Gastroesophageal sphincter (tissue), 4 donors: Measurements from ENCODE around the gene PSME2. TPM values are rescaled to one million over a fixed set of nuclear protein-coding genes. Genes with fewer than 3 reads are reported as not detected.
A peak's percentile ranks its signal among the peaks of the same experiment; 100 is the strongest.

Source experiments
- ATAC-seq: fragments of 150-250 bp; one replicate; pipeline ENCODE4 v1.9.1; 2016; ENCODE audit warnings: mild to moderate bottlenecking, moderate library complexity
- H3K27ac ChIP-seq, 4 donors: fragments of 200-600 bp; sonication (generic) in 3 of 4; 1 replicate in 3 of 4; 2 replicates in 1 of 4; pipeline ENCODE4 v1.5.1; 2016 to 2019
- H3K27me3 ChIP-seq: fragments of 200-600 bp; sonication (generic); one replicate; pipeline ENCODE4 v1.5.1; 2019
- H3K36me3 ChIP-seq, 2 donors: fragments of 200-600 bp; sonication (generic); one replicate each; pipeline ENCODE4 v1.5.1; 2019; ENCODE audit warnings: control low read depth in 1 of 2
- H3K4me1 ChIP-seq, 3 donors: fragments of 200-600 bp; sonication (generic); 1 replicate in 2 of 3; 2 replicates in 1 of 3; pipeline ENCODE4 v1.5.1; 2016 to 2019; ENCODE audit warnings: control low read depth in 2 of 3
- H3K4me3 ChIP-seq, 2 donors: fragments of 200-600 bp; sonication (generic); one replicate each; pipeline ENCODE4 v1.5.1; 2019; ENCODE audit warnings: mild to moderate bottlenecking in 1 of 2, moderate library complexity in 1 of 2
- H3K9me3 ChIP-seq, 3 donors: fragments of 200-600 bp; sonication (generic); one replicate each; pipeline ENCODE4 v1.5.1; 2017 to 2019; ENCODE audit warnings: control low read depth in 2 of 3
- CTCF ChIP-seq, 4 experiments: fragments of 200-600 bp in 2 of 4; fragments of 450-650 bp in 2 of 4; sonication (generic) in 1 of 4; IDR thresholded peaks; one replicate each; pipeline ENCODE4 v1.5.1; 2017 to 2019; ENCODE audit warnings: antibody characterized with exemption in 4 of 4, mild to moderate bottlenecking in 2 of 4, moderate library complexity in 2 of 4
- EP300 ChIP-seq: sonication (generic); formaldehyde crosslinking; IDR thresholded peaks from one replicate; pipeline ENCODE4 v1.6.1; 2017; ENCODE audit warnings: antibody characterized with exemption, mild to moderate bottlenecking
- POLR2A ChIP-seq, 2 donors: fragments of 450-650 bp; IDR thresholded peaks; one replicate each; pipeline ENCODE4 v1.6.1; 2017; ENCODE audit warnings: antibody characterized with exemption in 2 of 2, mild to moderate bottlenecking in 2 of 2, moderate library complexity in 1 of 2
- POLR2AphosphoS5 ChIP-seq: sonication (generic); formaldehyde crosslinking; IDR thresholded peaks from one replicate; pipeline ENCODE4 v1.6.1; 2017; ENCODE audit warnings: antibody characterized with exemption
- WGBS, 2 donors: methylation state at CpG; one replicate each; pipeline ENCODE4 v1.1.5; 2018; ENCODE audit warnings: low coverage in 1 of 2; 5-methylcytosine and 5-hydroxymethylcytosine counted together
- total RNA-seq, 4 donors: library from RNA; depleted of rRNA; stranded (reverse); fragments of >200 nt; gene quantifications; one replicate each; pipeline ENCODE4 v1.1.0, GENCODE V29; 2016

The PSME2 gene
- total RNA-seq, 4 donors from 2014 or later, result 41.4 to 52.3 (median 42.0) TPM

GRCh38 chr14:24176599-24176998 is 30.2 kb upstream of the PSME2 start:
- Histone ChIP-seq H3K4me3 (no peak overlapping the region), H3K9me3 (no peaks in the 10 kb centered on the region), H3K27me3 (no peaks in the 10 kb centered on the region), H3K36me3 (peaks cover 0 to 54% of the 10 kb centered on the region in 2 donors), H3K4me1 (peaks cover 0 to 26% (median 7%) of the 10 kb centered on the region in 3 donors), H3K27ac (no peak overlapping the region)
- TF ChIP-seq CTCF (IDR thresholded peaks at IDR 0.05), result no peak
- no peak for TF ChIP-seq POLR2AphosphoS5
- TF ChIP-seq EP300, result no peak
- no peak for TF ChIP-seq POLR2A (IDR thresholded peaks at IDR 0.05)
- ATAC-seq, result no peak
- 88% methylated on average over 1 of the region's 5 CpGs; no CpG with 5 or more reads in 1 of the 2 donors for WGBS, 2 donors

GRCh38 chr14:24172871-24173281 is 26.5 kb upstream of the PSME2 start:
- ATAC-seq, result no peak
- Histone ChIP-seq H3K36me3 (peaks cover 0 to 37% of the 10 kb centered on the region in 2 donors), H3K27ac (peak overlapping the region in 3 of 4 donors; percentile 60 to 72 (median 63))

GRCh38 chr14:24172261-24172860 is 26.0 kb upstream of the PSME2 start:
- Histone ChIP-seq H3K4me1 (peaks cover 0 to 21% (median 3%) of the 10 kb centered on the region in 3 donors), H3K4me3 (peak overlapping the region; percentile 2 to 47), H3K27me3 (no peaks in the 10 kb centered on the region), H3K36me3 (peaks cover 0 to 37% of the 10 kb centered on the region in 2 donors), H3K9me3 (no peaks in the 10 kb centered on the region), H3K27ac (peak overlapping the region in 3 of 4 donors; percentile 60 to 72 (median 63))
- no CpG with 5 or more reads among the region's 30 CpGs for WGBS, 2 donors
- no peak for TF ChIP-seq EP300
- TF ChIP-seq POLR2A (IDR thresholded peaks at IDR 0.05), result no peak
- TF ChIP-seq CTCF (IDR thresholded peaks at IDR 0.05), result no peak
- no peak for TF ChIP-seq POLR2AphosphoS5
- no peak for ATAC-seq

More at GRCh38 chr14:24172871-24173281, 26.5 kb upstream of the PSME2 start:
- Histone ChIP-seq H3K4me1 (peaks cover 0 to 21% (median 3%) of the 10 kb centered on the region in 3 donors), H3K9me3 (no peaks in the 10 kb centered on the region), H3K27me3 (no peaks in the 10 kb centered on the region), H3K4me3 (no peak overlapping the region)
- WGBS, 2 donors, result no CpG with 5 or more reads among the region's 20 CpGs
- TF ChIP-seq POLR2A (IDR thresholded peaks at IDR 0.05) (no peak), CTCF (IDR thresholded peaks at IDR 0.05) (no peak)

- H3K4me1 ChIP-seq, result peaks cover 0 to 21% (median 3%) of the 10 kb centered on the region in 3 donors
- no peaks in the 10 kb centered on the region for H3K9me3 ChIP-seq
- 29% methylated on average over 23 of the region's 63 CpGs; no CpG with 5 or more reads in 1 of the 2 donors for WGBS, 2 donors
- no peaks in the 10 kb centered on the region for H3K27me3 ChIP-seq
- peak within 1 kb of the TSS in 3 of 4 donors; percentile 60 to 72 (median 63) for H3K27ac ChIP-seq
- peak within 1 kb of the TSS; percentile 2 to 47 for H3K4me3 ChIP-seq
- TF ChIP-seq POLR2AphosphoS5 (no peak), CTCF (IDR thresholded peaks at IDR 0.05) (no peak), EP300 (no peak), POLR2A (IDR thresholded peaks at IDR 0.05) (peak in 1 of 2 donors; percentile 37)
- ATAC-seq, result peak; percentile 86
- H3K36me3 ChIP-seq, result peaks cover 0 to 37% of the 10 kb centered on the region in 2 donors
These were observed 25.2 kb upstream of the PSME2 start, which contains the start of gene REC8 for GRCh38 chr14:24171422-24172260. TSS of gene REC8 (plus strand) at chr14:24172080. CDS start at chr14:24172553, 473 bp downstream.
